Right hindlimb (tissue), 1 donor: ENCODE data around the gene RGR.
A peak's percentile ranks its signal among the peaks of the same experiment; 100 is the strongest.
"Not testable (repeated sequence)": the region's sequence is repeated elsewhere in the genome, so short reads cannot be mapped to it uniquely, and the experiment has no call there.

Experiments used
- DNase-seq: peaks from one replicate; pipeline ENCODE4 v3.0.0-alpha.2; 2018

The RGR gene

DNA sequence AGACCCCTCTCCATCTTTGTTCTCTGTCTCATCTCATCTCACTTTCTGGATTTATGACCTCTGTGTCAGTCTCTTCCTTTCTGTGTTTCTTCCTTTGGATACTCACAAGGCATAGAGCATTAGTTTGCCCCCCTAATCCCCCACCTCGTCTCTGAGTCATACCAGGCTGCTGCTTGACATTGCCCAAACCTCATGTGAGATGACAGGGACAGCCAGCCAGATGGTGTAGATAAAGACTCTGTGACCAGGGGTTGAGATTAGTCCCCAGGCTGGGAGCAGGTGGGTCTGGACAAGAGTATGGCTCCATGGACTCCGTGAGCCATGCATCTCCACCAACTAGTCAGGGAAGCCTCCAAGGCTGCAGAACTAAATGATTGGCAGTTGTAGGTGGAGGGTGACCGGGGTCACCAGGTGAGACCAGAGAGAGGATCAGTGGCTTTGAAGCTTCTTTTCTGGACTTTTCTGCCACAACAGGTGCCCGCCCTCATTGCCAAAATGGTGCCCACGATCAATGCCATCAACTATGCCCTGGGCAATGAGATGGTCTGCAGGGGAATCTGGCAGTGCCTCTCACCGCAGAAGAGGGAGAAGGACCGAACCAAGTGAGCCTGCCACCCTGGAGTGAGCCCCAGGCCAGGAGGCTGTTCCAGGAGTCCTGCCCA is 13.3 kb downstream of the RGR start:
- no peak for DNase-seq

DNA sequence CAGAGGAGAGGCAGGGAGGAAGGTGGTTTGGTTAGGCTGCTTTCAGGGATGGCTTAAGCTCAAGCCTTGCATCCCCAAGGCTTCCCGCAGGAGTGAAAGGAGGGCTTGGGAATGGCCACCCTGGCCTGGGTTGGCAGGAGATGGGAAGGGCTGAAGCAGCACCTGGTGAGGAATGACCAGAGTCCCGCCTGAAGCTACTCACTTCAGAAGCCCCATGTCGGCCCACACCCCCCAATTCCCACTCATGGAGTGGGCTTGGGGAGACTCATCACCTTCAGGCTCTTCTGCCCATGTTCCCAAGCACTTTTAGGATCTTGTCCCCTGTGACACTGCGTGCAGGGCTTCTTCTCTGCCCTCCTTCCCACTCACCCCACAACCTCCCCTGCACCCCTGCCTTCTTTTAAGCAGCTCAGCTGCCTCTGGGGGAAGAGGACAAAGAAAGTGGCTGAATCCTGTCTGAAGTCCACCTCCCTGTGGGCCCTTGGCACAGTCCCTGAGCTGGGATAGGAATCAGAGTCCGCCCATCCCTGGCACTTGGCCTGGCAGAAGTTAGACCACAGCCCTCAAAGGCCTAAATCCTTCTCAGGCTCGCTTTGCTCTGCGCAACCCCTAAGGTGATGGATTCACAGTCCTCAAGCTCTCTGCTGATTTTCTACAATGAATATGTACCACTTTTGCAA is 16.5 kb downstream of the RGR start:
- DNase-seq = no peak

DNA sequence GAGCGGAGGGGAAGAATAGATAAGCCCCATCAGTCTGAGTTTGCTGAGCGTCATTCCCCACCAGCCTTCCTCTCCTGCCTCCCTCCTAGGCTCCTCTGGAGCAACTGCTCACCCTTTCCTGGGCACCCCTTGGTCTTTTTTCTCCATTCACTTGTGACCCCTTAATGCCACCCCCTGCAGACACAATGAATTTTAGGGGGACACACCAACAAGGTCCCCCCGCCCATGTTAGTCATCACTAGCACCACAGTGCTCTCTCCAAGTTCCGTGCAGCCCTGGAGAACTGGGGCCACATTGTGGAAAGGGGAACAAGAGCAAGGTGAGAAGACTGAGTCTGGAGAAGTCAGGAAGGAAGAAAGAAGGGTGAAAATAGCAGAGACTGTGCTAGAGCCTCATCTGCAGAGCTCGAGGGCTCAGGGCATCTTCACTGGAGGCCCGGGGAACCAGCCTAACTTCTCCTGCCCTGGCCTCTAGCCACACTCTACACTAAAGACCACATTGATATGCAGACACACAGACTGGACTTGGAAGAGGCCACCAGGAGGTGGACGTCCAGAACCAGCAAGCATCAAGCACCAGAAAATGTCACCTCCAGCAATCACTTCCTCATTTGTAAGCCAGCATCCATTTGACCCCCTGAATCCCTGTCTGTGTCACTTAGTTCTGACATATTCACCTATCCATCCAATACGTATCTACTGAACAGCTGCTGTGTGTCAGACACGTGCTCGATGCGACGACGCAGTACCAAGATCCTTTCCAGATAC is 17.5 kb downstream of the RGR start:
- DNase-seq = no peak

DNA sequence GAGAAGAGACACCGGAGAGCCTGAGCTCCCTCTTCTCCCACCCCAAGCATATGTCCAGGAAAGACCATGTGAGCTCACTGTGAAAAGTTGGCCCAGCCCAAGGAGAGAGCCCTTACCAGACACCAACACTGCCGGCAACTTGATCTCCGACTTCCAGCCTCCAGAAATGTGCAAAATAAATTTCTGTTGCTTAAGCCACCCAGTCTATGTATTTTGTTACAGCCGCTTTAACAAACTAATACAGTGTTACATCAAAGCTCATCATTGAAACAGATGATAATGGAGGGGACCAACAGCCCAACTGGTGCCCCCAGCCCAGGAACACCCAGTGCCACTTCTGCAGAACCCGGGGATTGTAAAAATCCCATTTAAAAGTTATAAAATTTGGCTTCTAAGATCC is 18.9 kb downstream of the RGR start:
- no peak for DNase-seq

DNA sequence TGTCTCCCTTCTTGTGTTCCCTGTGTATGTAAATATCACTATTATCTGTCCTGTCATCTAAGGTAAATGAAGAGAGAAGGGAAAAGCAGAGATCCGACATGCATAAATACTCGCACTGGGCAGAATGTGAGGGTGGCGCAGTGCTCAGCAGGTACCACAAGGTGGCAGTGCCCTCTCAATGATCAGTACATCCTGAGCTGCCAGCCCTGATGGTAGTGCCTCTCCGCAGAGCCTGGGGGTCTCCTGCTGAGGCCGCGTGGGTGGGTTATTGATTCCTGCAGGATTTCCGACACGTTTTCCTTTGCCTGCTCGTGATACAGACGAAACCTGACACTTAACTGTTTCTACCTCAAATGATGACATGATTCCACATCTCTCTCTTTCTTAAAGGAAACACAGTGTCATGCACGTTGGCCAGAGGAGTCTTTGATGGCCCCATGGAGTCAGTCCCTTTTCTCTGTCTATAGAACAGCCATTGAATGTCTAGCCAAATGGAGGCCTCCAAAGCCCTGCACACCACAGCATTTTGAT is 19.8 kb downstream of the RGR start:
- DNase-seq = peak; percentile 77

DNA sequence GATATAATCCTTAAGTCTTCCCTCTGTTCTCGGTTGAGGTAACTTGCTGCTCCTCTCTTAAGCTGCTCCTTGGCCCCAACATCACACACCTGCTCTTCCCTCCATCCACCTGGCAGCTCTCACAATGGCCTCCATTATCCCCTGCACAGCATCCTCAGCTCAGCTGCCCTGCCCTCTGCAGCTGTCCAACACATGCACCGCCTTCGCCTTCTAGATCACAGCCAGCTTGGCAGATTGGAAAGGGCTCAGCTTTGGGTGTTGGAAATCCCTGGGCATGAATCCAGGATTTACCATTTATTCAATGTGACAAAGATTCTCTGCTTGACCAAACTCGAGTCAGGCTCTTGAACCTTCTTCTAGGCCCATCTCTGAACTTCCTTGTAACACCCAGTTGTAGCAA is 20.6 kb downstream of the RGR start:
- peak; percentile 72 for DNase-seq

DNA sequence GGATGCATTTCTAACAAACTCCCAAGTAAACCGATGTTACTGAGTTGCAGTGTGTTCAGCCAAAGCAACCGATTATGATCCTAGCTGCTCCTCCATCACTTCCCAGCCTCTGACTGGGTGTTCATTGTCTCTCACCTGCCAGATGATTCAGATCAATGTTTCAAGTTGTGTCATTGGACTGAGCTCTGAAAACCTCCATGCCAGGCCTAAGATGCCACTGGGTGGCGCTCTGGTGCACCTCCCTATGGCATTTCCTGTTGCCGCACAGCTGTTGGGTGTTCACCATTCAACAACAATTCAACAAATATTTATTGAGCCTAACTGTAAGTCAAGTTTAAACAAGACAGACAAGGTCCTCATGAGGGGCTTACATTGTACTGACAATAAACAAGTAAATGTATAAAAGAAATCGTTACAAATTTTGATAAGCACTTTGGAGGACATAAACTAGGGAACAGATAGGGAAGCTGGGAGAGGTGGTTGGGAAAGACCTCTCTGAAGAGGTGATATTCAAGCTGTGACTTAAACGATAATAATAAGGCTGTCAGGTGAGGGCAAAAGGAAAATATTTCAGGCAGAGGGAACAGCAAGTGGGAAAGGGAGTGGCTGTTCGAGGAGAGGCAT is 22.8 kb downstream of the RGR start:
- DNase-seq = no peak

DNA sequence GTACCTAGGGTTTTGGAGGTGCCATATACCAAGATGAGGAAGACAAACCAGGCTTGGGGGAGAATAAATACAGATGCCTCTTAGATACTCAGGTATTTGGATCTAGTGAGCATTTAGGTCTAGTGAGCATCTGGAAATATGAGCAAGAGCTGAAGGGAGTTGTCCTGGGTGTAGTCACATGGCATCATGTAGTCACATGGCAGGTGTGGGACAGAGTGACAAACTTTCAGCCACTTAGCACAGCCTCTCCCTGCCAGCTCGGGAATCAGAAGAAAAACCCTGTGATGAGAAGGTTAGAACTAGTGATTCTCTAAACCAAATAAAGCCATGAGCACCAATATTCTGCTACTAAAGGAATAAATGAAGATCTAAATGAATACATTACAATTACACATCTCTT is 24.3 kb downstream of the RGR start:
- no peak for DNase-seq

DNA sequence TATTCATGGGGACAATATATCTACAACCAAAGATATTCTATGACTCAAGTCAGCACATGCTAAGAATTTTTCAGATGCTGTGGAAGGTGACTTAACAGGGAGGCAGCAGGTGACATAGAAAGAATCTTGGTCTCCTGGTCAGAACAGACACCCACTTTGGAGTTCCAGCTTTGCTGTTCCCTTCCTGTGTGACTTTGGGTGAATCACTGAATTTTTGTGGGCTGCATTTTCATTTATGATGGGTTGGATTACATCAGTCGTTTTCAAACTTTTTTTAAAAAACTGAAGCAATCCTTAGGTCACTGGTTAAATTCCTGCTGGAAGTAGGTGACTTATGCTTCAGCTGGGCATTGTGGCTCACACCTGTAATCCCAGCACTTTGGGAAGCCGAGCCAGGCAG is 24.9 kb downstream of the RGR start:
- DNase-seq = no peak

DNA sequence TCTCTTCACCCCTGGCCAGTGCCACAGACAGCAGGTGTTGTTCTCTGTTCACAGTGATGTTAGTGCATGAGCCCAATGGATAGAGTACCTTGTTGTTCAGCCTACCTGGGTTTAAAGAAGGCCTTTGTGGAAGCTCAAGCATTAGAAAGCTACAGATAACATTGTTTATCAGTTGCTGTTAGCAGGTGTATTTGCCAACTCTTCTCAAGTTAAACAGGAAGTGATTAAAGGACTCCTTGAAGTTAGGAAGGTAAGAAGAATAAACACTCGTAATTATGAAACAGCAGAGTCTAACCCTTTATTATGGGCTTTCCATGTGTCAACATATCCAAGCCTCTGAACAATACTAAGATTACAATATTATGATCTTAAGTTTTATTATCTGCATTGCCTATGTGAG is 25.9 kb downstream of the RGR start:
- no peak for DNase-seq

DNA sequence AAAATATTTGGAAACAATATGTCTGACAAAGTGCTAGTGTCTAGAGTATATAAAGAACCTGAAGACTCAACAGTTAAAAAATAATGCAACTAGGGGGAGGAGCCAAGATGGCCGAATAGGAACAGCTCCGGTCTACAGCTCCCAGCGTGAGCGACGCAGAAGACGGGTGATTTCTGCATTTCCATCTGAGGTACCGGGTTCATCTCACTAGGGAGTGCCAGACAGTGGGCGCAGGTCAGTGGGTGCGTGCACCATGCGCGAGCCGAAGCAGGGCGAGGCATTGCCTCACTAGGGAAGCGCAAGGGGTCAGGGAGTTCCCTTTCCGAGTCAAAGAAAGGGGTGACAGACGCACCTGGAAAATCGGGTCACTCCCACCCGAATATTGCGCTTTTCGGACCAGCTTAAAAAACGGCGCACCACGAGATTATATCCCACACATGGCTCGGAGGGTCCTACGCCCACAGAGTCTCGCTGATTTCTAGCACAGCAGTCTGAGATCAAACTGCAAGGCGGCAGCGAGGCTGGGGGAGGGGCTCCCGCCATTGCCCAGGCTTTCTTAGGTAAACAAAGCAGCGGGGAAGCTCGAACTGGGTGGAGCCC is 35.1 kb downstream of the RGR start:
- DNase-seq = not testable (repeated sequence)

DNA sequence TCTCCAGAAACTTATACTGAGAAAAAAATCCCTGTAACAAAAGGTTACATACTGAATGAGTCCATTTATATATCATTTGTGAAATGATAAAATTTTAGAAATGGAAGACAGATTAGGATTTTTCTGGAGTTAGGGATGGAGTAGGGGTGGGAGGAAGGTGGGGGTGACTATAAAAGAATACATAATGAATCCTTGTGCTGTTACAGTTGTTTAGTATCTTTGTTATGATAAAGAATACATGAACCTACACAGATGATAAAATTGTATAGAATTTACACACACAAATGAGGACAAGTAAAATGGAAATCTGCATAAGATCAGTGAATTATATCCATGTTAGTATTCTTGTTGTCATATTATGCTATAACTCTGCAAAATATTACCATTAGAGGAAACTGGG is 41.8 kb downstream of the RGR start:
- DNase-seq = no peak

DNA sequence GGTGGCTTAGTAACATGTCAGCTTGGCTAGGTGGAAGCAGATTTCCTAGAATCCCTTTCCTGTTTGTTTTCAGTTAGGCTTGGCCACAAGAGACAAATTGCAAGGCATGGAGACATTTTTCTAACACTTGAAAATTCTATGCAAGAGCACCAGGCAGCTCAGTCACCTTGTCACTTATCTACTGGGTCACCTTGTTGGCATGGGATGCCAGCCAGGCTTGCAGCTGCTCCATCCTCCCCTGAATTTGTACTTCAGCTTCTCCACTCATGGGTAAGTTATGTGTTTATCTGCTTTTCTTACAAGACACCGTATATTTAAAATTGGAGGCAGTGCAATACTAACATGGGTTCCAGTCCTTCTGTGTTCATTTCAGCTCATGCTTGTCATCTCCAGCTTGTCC is 43.3 kb downstream of the RGR start:
- no peak for DNase-seq

DNA sequence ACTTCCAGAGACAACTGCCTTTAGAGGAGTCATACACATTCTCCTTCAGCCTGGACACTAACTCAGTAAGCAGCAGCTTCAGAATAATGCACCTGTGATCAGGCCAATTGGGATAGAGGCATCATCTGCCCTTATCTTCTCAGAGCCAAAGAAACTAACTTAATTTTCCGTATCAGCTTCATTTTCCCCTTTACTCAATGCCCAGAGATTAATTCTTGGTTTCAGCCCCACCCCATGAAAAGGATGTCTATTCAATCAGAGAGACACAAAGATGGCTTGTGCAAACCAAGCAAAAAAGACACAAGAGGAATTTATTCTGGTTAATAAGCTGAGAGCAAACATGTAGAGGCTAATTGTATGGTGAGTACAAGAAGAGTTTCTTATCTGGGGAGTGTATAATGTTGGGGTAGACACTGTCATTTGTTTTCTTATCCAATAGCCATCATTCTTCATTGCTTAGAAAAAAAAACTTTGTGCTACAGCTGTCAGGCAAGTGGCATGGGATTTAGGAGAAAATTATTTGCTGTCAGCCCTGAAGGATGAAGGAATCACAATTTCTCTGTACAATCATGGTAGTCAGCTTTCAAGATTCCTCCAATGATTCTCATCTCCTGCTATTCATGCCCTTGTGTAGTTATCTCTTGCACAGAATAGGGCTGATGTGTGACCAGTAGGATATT is 44.8 kb downstream of the RGR start:
- DNase-seq = no peak

DNA sequence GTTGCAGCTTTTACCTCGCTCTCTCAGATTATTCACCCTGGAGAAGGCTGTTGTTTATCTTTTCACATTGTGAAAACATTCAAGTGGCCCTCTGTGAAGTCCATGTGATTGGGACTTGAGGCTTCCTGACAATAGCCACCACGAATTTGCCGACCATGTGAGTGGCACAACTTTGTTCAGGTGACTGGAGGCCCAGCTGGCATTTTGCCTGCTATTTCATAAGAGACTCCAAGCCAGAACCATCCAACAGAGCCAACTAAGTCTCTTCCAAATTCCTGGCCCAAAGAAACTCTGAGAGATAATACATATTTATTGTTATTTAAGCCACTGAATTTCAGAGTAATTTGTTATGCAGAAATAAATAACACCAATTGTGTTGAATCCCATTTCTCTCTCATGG is 45.4 kb downstream of the RGR start:
- no peak for DNase-seq

DNA sequence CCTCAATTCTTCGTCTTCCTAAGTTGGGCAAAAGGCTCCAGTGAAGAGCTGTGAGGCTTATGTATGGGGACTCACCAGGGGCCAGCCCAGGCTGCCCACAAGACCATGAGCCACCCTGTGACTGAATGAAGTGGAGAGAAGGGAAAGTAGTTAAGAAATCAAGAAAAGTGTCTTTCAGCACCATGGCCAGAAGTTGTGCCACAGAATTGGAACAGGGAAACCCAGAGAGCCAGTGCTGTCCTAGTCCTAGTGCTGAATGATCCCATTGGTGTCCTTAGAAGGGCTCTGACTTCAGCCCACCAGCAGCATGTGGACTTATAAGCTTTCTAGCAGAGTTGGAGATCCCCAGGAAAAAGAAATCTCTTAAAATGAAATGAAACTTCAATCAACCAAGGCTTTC is 46.5 kb downstream of the RGR start:
- peak; percentile 30 for DNase-seq

DNA sequence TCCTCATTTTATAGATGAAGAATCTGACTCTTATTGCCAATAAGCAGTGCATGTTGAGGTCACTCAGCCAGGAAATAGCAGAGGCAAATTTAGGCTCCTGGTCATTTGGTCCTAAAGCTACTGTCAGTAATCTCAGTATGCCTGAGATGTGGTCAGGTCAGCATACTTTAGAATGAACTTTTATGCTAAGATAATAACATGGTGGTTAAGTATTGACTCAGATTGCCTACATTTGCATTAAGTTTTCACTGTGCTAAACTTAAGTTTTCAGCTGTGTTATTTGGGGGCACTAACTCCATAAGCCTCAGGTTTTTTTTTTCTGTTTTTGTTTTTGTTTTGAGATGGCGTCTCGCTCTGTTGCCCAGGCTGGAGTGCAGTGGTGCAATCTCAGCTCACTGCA is 47.6 kb downstream of the RGR start:
- DNase-seq = no peak

DNA sequence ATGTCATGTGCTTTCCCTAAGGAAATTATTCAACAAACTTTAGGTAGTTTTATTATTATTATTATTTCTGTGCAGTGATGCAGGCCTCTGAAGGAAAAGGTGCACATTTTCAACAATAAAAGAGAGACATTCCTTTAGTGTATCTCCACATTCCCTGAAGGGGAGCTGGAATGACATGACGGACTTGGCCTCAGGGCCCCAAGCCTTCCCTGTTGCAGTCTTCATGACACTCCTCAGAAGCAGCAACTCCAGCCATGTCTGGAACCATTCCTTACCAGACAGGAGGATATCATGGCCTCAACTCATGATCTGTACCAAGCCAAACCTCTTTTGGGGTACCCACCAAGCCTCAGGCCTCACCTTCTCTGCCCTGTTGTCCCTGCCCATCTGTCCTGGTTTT is 48.3 kb downstream of the RGR start:
- DNase-seq = no peak

DNA sequence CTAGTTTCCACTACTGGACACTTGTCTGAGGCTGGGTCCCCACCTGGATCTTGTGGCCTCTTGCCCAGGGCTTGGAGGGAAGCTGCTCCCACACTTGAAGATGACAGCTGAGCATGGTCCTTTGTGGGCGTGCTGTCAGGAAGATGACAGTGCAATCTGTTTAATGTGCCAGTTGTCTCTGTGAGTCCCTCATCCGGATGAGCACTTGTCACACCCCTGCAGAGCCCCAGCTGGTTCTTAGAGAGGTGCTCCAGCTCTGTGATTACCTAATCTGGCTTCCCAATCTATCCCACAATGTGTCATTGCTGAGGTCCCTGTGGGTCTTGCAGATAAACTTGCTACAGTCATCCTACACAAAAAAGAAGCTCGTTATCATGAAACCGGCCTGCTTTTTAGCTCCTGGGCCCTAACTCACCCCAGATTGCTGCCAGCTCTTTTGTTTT is 48.7 kb downstream of the RGR start:
- DNase-seq = no peak

DNA sequence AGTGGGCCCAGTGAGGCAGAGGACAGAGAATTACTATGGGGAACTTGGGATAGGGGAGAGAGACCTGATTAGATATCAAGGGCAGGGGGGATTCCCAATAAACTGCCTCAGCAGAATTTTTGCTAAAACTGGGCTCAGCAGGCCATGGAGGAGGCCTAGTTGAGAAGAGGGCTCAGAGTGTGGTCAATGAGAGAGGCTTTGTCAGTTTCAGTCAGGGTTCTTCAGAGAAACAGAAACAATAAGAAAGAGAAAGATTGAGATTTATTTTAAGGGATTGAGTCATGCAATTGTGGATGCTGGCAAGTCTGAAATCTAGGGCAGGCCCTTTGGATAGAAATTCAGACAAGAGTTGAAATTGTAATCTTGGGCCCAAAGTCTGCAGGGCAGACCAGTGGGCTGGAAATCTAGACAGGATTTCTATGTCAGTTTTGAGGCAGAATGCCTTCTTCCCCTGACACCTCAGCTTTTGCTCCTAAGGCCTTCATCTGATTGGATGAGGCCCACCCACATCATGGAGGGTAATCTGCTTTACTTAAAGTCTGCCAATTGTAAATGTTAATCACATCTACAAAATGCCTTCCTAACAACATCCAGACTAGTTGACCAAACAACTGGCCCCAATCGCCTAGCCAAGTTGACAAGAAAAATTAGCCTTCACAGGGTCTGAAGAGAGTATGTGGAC is 50.1 kb downstream of the RGR start:
- no peak for DNase-seq

DNA sequence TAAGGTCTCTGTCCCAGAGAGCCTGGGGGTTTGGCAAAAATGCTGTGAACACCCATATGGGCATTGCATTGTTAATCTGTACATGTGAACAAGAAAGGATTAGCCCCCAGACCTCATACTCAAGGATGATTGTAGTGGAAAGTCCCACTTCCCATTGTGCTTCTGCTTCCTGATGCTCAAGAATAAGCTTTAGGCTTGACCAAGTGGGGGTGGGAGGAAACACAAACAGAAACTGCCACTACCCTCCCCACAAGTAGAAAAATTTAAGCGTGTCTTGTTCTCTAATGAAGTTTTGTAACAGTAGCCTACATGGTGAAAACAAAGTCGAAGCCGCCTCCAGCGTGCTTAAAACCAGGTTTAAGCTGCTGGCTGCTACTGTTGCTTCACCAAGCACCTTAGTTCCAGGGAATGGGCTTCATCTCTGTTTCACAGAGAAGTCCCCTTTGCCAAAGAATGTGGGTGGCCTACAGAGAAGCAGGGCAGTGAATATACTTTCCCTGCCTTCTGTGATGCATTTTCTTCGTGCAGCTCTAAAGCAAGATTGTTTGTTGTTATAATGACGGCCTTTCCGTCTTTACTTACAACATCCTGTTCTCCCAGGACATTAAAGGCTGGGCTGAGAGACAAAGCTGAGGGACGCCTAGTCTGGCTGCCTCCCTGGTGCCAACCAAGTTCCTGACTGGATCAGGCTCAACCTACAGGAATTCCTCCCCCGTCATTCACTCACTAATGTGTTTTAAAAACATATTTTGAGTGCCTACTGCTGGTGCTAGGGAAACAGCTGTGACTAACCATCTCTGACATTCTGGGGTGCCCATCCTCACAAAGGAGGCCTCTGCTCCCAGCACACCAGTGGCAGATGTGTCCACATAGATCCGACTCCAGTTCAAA is 51.5 kb downstream of the RGR start:
- no peak for DNase-seq
